Anterior cingulate cortex (tissue), 58 donors: ENCODE results near the gene DTX2.
"Not testable (repeated sequence)": the region's sequence is repeated elsewhere in the genome, so short reads cannot be mapped to it uniquely, and the experiment has no call there.

ENCODE experiments used
- DNase-seq, 58 donors: peaks; one replicate each; lab custom pipeline; 2025; lab: John Stamatoyannopoulos, UW

The DTX2 gene

GRCh38 chr7:76485822-76486610, 24.5 kb downstream of the DTX2 start:
- not testable (repeated sequence) for DNase-seq

GRCh38 chr7:76486618-76487017, 25.1 kb downstream of the DTX2 start:
- DNase-seq: not testable (repeated sequence)

GRCh38 chr7:76487969-76488368, 26.5 kb downstream of the DTX2 start:
- DNase-seq: not testable (repeated sequence)

GRCh38 chr7:76492139-76492538, 30.6 kb downstream of the DTX2 start:
- DNase-seq: not testable (repeated sequence)

GRCh38 chr7:76495717-76496116, 34.2 kb downstream of the DTX2 start:
- not testable (repeated sequence) for DNase-seq

GRCh38 chr7:76497918-76498582, 36.5 kb downstream of the DTX2 start:
- DNase-seq: not testable (repeated sequence)

GRCh38 chr7:76498583-76499200, 37.2 kb downstream of the DTX2 start:
- not testable (repeated sequence) for DNase-seq

GRCh38 chr7:76499201-76499923, 37.9 kb downstream of the DTX2 start:
- DNase-seq: not testable (repeated sequence)

GRCh38 chr7:76499924-76500241, 38.4 kb downstream of the DTX2 start:
- not testable (repeated sequence) for DNase-seq

GRCh38 chr7:76502224-76502623, 40.7 kb downstream of the DTX2 start:
- not testable (repeated sequence) for DNase-seq

GRCh38 chr7:76502836-76503235, 41.3 kb downstream of the DTX2 start:
- DNase-seq: peak in 2 of 58 donors; percentile 4 to 27

- not testable (repeated sequence) for DNase-seq
Observed at GRCh38 chr7:76503244-76503643, 41.7 kb downstream of the DTX2 start.

- DNase-seq: not testable (repeated sequence)
Observed at GRCh38 chr7:76504351-76505167, 43.0 kb downstream of the DTX2 start.

GRCh38 chr7:76505168-76506080, 43.9 kb downstream of the DTX2 start:
- DNase-seq: no peak

GRCh38 chr7:76506081-76506440, 44.6 kb downstream of the DTX2 start:
- DNase-seq: no peak

GRCh38 chr7:76506643-76507042, 45.1 kb downstream of the DTX2 start:
- DNase-seq: not testable (repeated sequence)

- DNase-seq: no peak
Observed at GRCh38 chr7:76507723-76508406, 46.4 kb downstream of the DTX2 start.
